GM21367 (cell line): ENCODE measurements around the gene KCNH1.
A peak's percentile ranks its signal among the peaks of the same experiment; 100 is the strongest.

Experiments used
- ATAC-seq: cut with Tn5 transposase; IDR thresholded peaks from one replicate; pipeline ENCODE4 v1.9.1; 2021; ENCODE audit not compliant: unreplicated experiment

Gene KCNH1

DNA sequence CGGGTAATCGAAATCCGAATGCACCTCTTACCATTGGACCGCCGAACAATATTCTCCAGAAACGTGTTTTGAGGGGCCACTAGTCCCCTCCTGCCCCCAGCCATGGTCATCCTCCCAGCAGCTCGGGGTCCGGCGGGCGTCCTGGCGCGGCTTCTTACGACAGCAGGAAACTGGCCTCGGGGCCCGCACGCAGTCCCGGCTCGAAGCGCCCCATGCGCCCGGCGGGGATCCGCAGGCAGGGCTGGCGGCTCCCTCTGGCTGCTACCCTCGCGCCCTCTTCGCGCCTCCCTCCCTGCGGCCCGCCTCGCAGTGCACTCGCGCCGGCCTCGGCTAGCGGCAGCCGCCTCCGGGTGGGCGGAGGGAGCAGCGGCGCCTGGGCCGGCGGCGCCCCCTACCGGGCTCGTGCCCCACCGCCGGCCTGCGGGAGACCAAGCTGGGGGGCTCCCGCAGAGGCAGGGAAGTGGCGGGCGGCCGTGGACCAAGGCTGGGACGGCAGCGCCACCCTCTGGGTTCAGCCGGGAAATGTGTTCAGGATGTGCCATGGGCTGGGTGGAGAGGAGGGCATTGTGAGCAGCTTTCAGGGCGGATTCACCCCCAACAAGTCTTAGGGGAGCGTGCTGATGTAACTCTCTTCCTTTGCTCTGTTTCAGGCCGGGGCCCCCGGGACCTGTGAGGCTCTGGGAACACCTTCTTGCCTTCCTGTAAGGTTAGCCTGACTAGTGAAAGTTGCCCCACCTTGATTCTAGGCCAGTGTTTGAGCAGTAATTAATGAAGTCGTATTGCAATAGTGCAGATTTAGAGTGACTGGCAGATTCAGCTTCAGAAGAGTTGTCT, at the start of gene KCNH1:
Gene KCNH1, minus strand, starts transcription at position 313 of the 834 bp plus-strand sequence. Its CDS starts 203 bp downstream, at position 110.
- peak; percentile 95 for ATAC-seq

DNA sequence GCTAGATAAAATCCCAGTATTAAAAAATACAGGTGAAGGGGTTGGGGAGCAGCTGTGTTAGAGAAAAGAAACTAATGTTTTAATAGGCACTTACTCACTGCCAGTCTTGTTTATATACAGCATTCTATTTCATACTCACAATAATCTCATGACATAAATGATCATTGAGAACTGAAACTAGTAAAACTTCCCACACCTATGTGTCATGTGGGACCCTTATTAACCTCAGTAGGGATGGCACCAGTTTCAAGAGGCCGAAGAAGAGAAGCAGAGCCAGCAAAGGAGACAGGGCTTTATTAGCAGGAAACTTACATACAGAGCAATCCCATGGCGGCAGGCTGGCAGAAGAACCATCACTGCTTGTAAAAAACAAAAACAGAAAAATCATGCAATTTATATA, 48.8 kb upstream of the KCNH1 start:
- no peak for ATAC-seq

DNA sequence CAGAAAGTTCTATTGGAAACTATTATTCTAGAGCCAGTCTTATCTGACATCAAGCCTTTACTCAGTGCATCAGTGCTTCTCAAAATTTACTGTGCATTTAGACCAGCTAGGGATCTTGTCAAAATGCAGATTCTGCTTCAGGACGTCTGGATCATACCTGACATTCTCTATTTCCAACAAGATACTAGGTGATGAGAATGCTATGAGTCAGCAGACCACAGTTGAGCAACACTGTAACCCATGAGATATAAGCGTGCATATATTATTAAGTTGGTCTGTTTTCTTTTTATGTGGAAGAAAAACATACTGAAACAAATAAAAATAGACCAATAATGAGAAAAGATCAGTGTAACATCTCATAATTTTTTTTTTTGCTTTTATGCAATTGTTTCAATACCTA, 40.4 kb upstream of the KCNH1 start:
- ATAC-seq, result no peak

- no peak for ATAC-seq
Measured at GRCh38 chr1:211172657-211173056, 38.7 kb upstream of the KCNH1 start.

DNA sequence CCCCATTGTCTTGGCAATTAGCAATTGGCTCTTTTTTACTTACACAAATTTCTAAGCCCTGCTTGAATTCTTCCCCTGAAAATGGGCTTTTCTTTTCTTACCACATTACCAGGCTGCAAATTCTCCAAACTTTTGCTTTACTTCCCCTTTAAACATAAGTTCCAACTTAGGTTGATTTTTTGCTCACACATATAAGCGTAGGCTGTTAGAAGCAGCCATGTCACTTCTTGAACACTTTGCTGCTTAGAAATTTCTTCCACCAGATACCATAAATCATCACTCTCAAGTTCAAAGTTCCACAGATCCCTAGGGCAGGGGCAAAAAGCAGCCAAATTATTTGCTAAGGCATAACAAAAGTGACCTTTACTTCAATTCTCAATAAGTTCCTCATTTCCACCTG, 35.4 kb upstream of the KCNH1 start:
- no peak for ATAC-seq

DNA sequence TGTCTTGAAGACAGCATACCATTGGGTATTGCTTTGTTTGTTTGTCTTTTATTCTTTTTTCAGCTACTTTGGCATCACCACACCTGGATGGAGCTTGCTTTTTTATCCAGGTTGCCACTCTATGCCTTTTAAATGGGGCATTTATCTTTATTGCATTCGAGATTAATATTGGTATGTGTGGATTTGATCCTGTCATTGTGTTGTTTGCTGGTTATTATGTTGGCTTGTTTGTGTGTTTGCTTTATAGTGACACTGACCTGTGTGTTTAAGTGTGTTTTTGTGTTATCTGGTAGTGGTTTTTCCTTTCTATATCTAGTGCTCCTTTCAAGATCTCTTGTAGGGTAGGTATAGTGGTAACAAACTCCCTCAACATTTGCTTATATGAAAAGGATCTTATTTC, 24.9 kb upstream of the KCNH1 start:
- ATAC-seq, result no peak

GRCh38 chr1:211155040-211155439, 21.1 kb upstream of the KCNH1 start:
- no peak for ATAC-seq

DNA sequence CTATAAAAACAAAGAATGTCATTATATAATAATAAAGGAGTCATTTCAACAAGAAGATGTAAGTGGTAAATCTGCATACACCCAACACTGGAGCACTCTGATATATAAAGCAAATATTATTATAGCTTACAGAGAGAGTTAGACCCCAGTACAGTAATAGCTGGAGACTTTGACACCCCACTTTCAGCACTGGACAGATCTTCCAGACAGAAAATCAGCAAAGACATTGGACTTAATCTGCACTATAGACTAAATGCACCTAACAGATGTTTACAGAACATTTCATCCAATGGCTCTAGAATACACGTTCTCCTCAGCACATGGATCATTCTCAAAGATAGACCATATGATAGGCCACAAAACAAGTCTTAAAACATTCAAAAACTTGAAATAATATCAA, 20.0 kb upstream of the KCNH1 start:
- no peak for ATAC-seq

DNA sequence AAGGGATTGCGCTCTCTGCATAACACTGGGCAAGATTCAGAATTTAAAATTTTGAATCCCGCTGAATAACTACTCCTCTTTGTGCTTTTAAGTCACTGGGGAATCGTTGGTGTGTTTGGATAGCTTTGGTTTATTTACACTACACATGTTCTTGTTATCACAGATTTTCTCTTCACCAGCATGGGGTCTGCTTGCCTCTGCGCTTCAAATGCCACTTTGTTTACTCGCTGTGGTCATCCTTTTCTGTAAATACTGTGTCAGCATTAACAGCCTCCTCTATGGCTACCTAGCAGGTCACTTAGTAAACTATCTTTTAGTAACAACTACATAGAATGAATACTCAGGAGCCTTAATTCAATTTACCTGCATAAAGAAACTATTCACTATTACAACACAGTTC, 14.4 kb upstream of the KCNH1 start:
- no peak for ATAC-seq

- no peak for ATAC-seq
Measured at GRCh38 chr1:211145944-211146343, 12.0 kb upstream of the KCNH1 start.

DNA sequence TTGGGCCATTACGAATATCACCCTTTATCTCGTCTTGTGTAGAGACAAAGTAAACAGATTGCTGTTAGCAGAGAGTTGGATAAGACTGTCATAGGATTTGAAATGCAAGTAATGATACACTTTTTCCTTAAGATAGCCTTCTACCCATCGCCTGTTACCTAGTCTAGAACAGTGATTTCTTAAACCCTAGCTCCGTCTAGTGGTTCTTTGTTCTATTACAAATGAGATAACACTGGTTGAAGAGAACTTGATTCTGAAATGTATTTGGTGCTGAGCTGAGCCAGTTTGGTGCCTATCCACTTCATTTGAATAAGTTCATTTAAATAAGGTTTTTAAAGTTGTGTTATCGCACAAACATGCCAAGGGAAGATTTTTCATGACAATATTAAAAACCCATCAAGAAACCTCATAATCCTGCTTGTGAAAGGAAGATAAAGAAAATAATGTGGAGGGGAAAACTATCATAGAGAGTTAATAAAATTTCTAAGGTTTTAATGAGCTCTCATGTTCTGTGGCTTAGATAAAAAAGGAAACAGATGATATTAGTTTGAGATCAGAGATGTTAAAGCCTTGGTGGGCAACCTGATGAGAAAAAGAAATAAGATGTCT, 1.5 kb upstream of the KCNH1 start:
- no peak for ATAC-seq

GRCh38 chr1:211133393-211133835, 534 bp downstream of the KCNH1 start:
- ATAC-seq, result no peak

DNA sequence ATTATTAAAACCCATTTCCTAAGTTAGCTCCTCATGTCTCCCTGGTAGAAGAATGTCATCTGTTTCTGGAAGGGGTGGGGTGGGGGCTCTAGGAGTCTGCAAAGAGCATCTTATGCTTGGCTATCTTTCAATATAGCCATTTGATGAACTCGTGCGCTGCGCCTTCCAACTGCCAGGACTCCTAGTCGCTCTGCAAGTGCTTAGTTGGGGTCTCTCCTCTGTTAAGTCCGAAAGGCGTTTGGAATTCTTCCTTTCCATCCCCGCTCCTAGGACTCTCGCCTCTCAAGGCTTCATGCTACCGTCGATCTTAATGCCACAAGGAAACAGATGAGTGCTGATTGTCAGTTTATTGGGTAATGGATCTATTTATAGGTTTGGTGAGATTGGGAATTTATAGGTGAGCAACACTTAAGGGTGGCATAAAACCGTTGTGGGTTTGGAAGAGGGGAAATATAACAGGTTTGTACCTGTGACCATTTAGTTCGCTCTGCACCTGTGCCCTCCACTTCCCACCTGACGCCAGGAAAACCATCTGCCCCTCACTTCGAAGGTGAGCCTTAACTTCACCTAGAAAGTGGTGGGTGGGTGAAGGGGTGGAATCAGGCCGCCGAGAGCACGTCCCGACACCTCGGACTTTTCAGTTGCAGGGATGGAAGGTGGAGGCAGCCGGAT, 1.1 kb downstream of the KCNH1 start:
- ATAC-seq, result no peak

DNA sequence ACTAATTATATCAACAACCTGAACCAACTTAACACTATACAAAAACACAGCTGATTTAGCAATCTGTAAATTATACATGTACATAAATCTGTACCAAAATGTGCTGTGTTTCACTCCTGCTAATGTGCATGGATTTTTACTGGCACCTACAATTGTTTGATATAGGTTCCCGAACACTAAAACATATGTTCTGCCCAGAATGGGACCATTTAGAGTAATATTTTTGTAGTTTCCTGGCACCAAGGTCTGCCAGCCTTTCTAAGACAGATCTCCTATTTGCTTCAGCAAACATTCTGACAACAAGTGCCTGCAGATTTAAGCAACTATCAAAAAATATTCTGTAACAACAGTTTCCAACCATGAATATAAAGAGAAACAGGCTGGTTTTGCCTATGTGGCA, 4.2 kb downstream of the KCNH1 start:
- no peak for ATAC-seq

DNA sequence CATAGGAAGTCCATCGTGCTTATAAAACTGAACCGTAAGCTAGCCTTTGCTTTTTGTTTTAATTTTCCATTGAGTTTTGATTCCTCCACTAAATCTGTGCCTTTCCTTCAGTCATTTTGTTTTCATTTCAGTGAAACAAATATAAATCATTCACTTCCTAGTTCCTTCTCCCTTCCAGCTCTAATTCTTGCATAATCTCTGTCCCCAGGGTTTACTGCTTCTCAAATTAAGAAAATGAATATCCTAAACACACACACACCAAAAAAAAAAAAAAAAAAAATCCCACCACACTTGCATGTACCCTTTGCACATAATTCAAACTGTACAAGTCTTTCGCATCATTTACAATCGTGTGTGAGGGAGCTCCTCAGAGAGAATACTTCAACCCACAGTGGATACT, 6.8 kb downstream of the KCNH1 start:
- ATAC-seq, result no peak

GRCh38 chr1:211126622-211127021, 7.3 kb downstream of the KCNH1 start:
- ATAC-seq, result no peak

- no peak for ATAC-seq
Measured at GRCh38 chr1:211118407-211119102, 15.4 kb downstream of the KCNH1 start.

- no peak for ATAC-seq
Measured at GRCh38 chr1:211114446-211114845, 19.5 kb downstream of the KCNH1 start.

DNA sequence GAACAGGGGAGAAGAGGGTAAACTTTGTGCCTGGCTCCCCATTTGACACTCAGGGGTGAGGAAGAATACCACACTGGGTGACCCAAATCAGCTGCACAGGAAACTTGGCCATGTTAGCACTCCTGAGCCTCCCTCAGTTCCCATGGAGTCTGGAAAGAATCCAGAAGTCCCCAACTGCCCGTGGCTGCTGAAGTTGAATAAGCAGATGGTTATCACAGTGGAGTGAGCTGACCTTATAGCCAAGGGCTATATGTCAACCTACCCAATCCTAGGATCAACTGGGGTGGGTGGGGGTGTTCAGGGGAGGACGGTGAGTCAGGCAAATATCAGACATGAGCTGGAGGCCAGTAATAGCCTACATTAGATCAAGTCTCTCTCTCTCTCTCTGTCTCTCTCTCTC, 20.4 kb downstream of the KCNH1 start:
- ATAC-seq, result no peak

GRCh38 chr1:211111351-211111750, 22.6 kb downstream of the KCNH1 start:
- no peak for ATAC-seq

GRCh38 chr1:211101481-211101880, 32.5 kb downstream of the KCNH1 start:
- no peak for ATAC-seq
